Endothelial cell of umbilical vein (primary cell): ENCODE measurements around the gene H1-8. TPM values are rescaled to one million over a fixed set of nuclear protein-coding genes. Genes with fewer than 3 reads are reported as not detected.

Experiments
- BruUV-seq: library from RNA; stranded (reverse); fragments of 400-500 nt; replicated peaks from 2 replicates; lab custom pipeline; 2021; lab: Mats Ljungman, UMichigan
- CTCF ChIA-PET: fragments of 300-600, 350-600 bp; sonication (Branson Sonifier 250); formaldehyde crosslinking; loops from one replicate; lab custom pipeline; 2021; ENCODE audit warnings: antibody characterized with exemption, inconsistent platforms; lab: Charles Lee
- POLR2A ChIA-PET: fragments of 300-600, 350-600 bp; sonication (Branson Sonifier 250); formaldehyde crosslinking; loops from one replicate; lab custom pipeline; 2021; ENCODE audit warnings: antibody characterized with exemption, inconsistent platforms; lab: Charles Lee
- DNase-seq: peaks from one replicate; pipeline ENCODE4 v3.0.0-alpha.2; 2011; ENCODE audit warnings: low read depth, low spot score
- FAIRE-seq: peaks from 2 replicates; lab custom pipeline; 2011; peaks lifted over from hg19 to GRCh38; lab: Jason Lieb, UNC
- H2AFZ ChIP-seq: 2 replicates; pipeline ENCODE4 v1.6.0; 2012; ENCODE audit warnings: low read depth, low read length, control low read depth, inconsistent platforms
- H3K27ac ChIP-seq: 2 replicates; pipeline ENCODE4 v1.5.1; 2011; ENCODE audit warnings: low read depth, mild to moderate bottlenecking, control low read depth, low read length, moderate library complexity; ENCODE audit not compliant: insufficient read depth
- H3K27me3 ChIP-seq, 2 experiments: 2 replicates each; pipeline versions ENCODE4 v1.6.0 to v1.6.1; 2011; ENCODE audit warnings: low read length in 2 of 2, mixed read lengths in 1 of 2; ENCODE audit not compliant: control insufficient read depth in 2 of 2, insufficient read depth in 2 of 2
- H3K36me3 ChIP-seq, 2 experiments: 2 replicates in 1 of 2; 3 replicates in 1 of 2; pipeline ENCODE4 v1.5.1; 2011; ENCODE audit warnings: low read length in 2 of 2, mild to moderate bottlenecking in 1 of 2, moderate library complexity in 1 of 2; ENCODE audit not compliant: control insufficient read depth in 2 of 2, insufficient read depth in 2 of 2; ENCODE audit errors: extremely low read depth in 1 of 2
- H3K4me1 ChIP-seq: 3 replicates; pipeline ENCODE4 v1.5.1; 2011; ENCODE audit warnings: mild to moderate bottlenecking, low read length; ENCODE audit not compliant: control insufficient read depth, insufficient read depth; ENCODE audit errors: extremely low read depth
- H3K4me2 ChIP-seq: 2 replicates; pipeline ENCODE4 v1.6.1; 2011; ENCODE audit warnings: low read length, control low read depth, mixed read lengths; ENCODE audit not compliant: insufficient read depth
- H3K4me3 ChIP-seq, 3 experiments: fragments of 200-600 bp in 1 of 3; sonication (generic), shearing (Covaris generic) in 1 of 3; replicated peaks in 1 of 3; 2 replicates each; pipeline ENCODE4 v1.5.1; 2011 to 2016; ENCODE audit warnings: control low read depth in 3 of 3, low read length in 3 of 3, mild to moderate bottlenecking in 2 of 3, inconsistent platforms in 1 of 3, low read depth in 1 of 3, moderate library complexity in 1 of 3; ENCODE audit not compliant: insufficient read depth in 1 of 3
- H3K79me2 ChIP-seq: 2 replicates; pipeline ENCODE4 v1.6.0; 2012; ENCODE audit warnings: low read length, inconsistent platforms; ENCODE audit not compliant: control insufficient read depth, insufficient read depth
- H3K9ac ChIP-seq: replicated peaks from 2 replicates; pipeline ENCODE3; 2011; ENCODE audit warnings: low read length, control low read depth; ENCODE audit not compliant: insufficient read depth; ENCODE audit errors: extremely low read depth
- H3K9me1 ChIP-seq: replicated peaks from 3 replicates; pipeline ENCODE4 v1.6.0; 2011; ENCODE audit warnings: mild to moderate bottlenecking, low read length; ENCODE audit not compliant: control insufficient read depth, insufficient read depth; ENCODE audit errors: extremely low read depth
- H3K9me3 ChIP-seq: replicated peaks from 2 replicates; pipeline ENCODE4 v1.5.1; 2012; ENCODE audit warnings: low read length, inconsistent platforms; ENCODE audit not compliant: control insufficient read depth, insufficient read depth
- H4K20me1 ChIP-seq: replicated peaks from 2 replicates; pipeline ENCODE3; 2011; ENCODE audit warnings: mild to moderate bottlenecking, low read length; ENCODE audit not compliant: control insufficient read depth, insufficient read depth; ENCODE audit errors: extremely low read depth
- EZH2 ChIP-seq: IDR thresholded peaks from 2 replicates; pipeline ENCODE4 v1.6.1; 2012; ENCODE audit warnings: borderline replicate concordance, low read depth, mild to moderate bottlenecking, moderate library complexity, low read length, inconsistent platforms; ENCODE audit not compliant: severe bottlenecking
- FOS ChIP-seq: IDR thresholded peaks from 2 replicates; pipeline ENCODE4 v1.6.1; 2011; ENCODE audit warnings: mild to moderate bottlenecking, low read length, moderate library complexity, borderline replicate concordance; ENCODE audit not compliant: insufficient read depth
- GATA2 ChIP-seq: IDR thresholded peaks from 2 replicates; pipeline ENCODE4 v1.7.0; 2011; ENCODE audit warnings: low read depth, mild to moderate bottlenecking, moderate library complexity, mixed read lengths, low read length; ENCODE audit not compliant: insufficient read length, insufficient read depth
- JUN ChIP-seq: IDR thresholded peaks from 2 replicates; pipeline ENCODE4 v1.6.1; 2011; ENCODE audit warnings: borderline replicate concordance, low read depth; ENCODE audit not compliant: insufficient read length, insufficient read depth
- MYC ChIP-seq: IDR thresholded peaks from one replicate; pipeline ENCODE4 v1.6.1; 2011; ENCODE audit warnings: mild to moderate bottlenecking, low read depth, low read length
- POLR2A ChIP-seq: IDR thresholded peaks from 2 replicates; pipeline ENCODE4 v1.6.1; 2012; ENCODE audit warnings: low read depth, mild to moderate bottlenecking, control low read depth, low read length
- POLR2AphosphoS5 ChIP-seq: IDR thresholded peaks from 2 replicates; pipeline ENCODE4 v1.6.1; 2012; ENCODE audit warnings: low read depth, mild to moderate bottlenecking, control low read depth, low read length, moderate library complexity; ENCODE audit not compliant: insufficient read depth
- dilution Hi-C: fragments of 300-500 bp; cut with MboI; formaldehyde crosslinking; loops from one replicate; pipeline ENCODE4 v1.15.0; 2019; ENCODE audit warnings: low sequenced_read_pairs; ENCODE audit not compliant: extremely low pct_ligation_motif_present
- intact Hi-C: fragments of 100-400 bp; cut with micrococcal nuclease; formaldehyde crosslinking; loops from one replicate; pipeline ENCODE4 v1.10.0; 2022
- polyA plus RNA-seq, 4 experiments: library from polyadenylated mRNA; depleted of rRNA in 3 of 4; stranded (reverse) in 3 of 4; unstranded in 1 of 4; fragments of >200 nt; gene quantifications; 2 replicates each; pipeline versions ENCODE4 v1.2.1 to v1.2.3, GENCODE V29; 2011 to 2012; ENCODE audit warnings: missing spikeins in 1 of 4
- total RNA-seq: library from RNA; stranded (reverse); gene quantifications from 2 replicates; pipeline ENCODE4 v1.2.3, GENCODE V29; 2021
- TF ChIP-seq, protein P1 (sequence below): IDR thresholded peaks from 2 replicates; pipeline ENCODE4 v1.6.1; 2011; ENCODE audit not compliant: insufficient read depth, insufficient read length
- TF ChIP-seq, protein P2 (sequence below), 2 donors: IDR thresholded peaks; 1 replicate in 1 of 2; 2 replicates in 1 of 2; pipeline ENCODE4 v1.5.1; 2011; ENCODE audit warnings: low read length in 2 of 2, mild to moderate bottlenecking in 2 of 2, moderate library complexity in 2 of 2, control low read depth in 1 of 2, inconsistent platforms in 1 of 2, low read depth in 1 of 2; ENCODE audit not compliant: insufficient read depth in 1 of 2; ENCODE audit errors: extremely low read depth in 1 of 2

The H1-8 gene
- total and polyA plus RNA-seq, 2 donors (not counting 3 experiments of a cell fraction or from before 2014, with no cell fraction given) = not detected

DNA sequence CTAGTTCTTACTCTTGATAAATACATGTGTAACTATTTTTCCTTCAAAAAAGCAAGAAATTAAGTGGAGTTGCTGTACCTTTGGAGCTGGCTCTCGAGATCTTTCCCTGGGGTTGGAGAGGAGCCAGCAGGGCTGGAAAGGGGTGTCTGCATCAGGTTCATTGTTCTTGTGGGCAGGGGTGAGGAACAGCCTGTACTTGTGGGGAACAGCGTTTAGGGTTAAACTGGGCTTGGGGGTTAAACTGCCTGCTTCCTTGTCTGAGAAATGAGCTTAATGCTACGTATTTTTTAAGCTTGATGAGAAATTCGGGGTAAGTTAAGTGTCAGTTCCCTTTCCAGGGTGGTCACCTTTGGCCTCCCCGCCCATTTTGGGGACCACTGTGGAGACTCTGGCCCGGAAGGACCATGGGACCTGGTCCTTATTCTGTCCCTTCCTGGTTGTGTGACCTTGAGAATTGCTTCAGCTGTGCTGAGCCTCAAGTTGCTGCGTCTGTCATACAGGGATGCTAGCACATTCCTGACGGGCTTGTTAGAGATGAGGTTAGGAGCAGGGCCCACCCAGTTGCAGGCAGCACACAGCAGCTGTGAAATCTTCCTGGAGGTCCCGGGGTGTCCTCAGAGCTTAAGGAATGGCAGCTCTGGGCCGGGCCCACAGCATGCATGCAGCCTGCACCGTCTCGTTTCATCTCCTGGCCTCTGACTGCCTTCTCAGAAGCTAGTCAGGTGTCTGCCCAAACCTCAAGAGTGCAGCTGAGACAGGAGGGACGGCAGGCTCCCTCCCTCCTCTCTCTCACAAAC, 11.6 kb downstream of the H1-8 start:
- peak; percentile 57 for FAIRE-seq
- Histone ChIP-seq H3K36me3 (peaks cover 14 to 34% of the 10 kb centered on the region in 2 experiments), H3K27ac (no peak overlapping the region), H3K4me1 (peaks cover 17% of the 10 kb centered on the region), H3K27me3 (no peaks in the 10 kb centered on the region), H3K9me3 (no peaks in the 10 kb centered on the region), H3K4me3 (no peak overlapping the region), H2AFZ (no peak overlapping the region), H3K4me2 (no peak overlapping the region), H3K9me1 (no peaks in the 10 kb centered on the region), H3K79me2 (no peaks in the 10 kb centered on the region), H4K20me1 (no peaks in the 10 kb centered on the region), H3K9ac (no peak overlapping the region)
- ChIA-PET POLR2A (no interaction called here), CTCF (interaction anchor here (0.9 to 5.6 kb wide), 4 partner anchors 10 to 64 kb away, joined by 3 to 49 read pairs (median 3); no protein-coding TSS in a partner anchor)
- dilution Hi-C loops (no loop called here), intact Hi-C loops (no loop called here)
- TF ChIP-seq POLR2A = peak; percentile 32
- no peak for TF ChIP-seq JUN
- TF ChIP-seq MYC = no peak
- TF ChIP-seq GATA2 = no peak
- TF ChIP-seq, protein P1, sequence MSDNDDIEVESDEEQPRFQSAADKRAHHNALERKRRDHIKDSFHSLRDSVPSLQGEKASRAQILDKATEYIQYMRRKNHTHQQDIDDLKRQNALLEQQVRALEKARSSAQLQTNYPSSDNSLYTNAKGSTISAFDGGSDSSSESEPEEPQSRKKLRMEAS = no peak
- TF ChIP-seq EZH2 = no peak
- no peak for TF ChIP-seq FOS
- BruUV-seq = no TSS peak
- DNase-seq = peak; percentile 20

DNA sequence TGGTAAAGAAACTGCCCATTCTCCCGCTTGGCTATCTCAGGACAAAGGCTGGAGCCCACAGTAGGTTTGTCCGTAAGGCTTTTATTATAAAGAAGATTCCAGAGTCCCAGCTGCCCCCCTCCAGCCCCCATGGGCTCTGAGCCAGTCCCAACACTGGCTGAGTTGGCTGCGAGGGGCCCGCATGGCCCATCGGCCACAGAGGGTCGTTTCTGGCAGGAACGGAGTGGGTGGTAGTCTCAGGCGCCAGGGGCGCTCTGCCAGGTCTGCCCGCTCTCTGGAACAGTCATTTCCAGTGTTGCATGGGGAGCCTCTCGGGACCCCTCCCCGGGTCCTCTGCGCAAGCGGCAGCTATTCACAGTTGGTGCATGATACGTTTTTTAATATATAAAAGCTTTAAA, 12.2 kb downstream of the H1-8 start:
- dilution Hi-C loops = no loop called here
- CTCF ChIA-PET = interaction anchor here (5.6 kb wide), 1 partner anchor 65 kb away, joined by 49 read pairs; no protein-coding TSS in a partner anchor

More for the DNA sequence above, 12.2 kb downstream of the H1-8 start:
- no peaks in the 10 kb centered on the region for H3K9me3 ChIP-seq
- intact Hi-C loops = no loop called here
- H3K27ac ChIP-seq = no peak overlapping the region
- no peak overlapping the region for H3K9ac ChIP-seq
- H2AFZ ChIP-seq = no peak overlapping the region
- peaks cover 14 to 40% of the 10 kb centered on the region in 2 experiments for H3K36me3 ChIP-seq
- TF ChIP-seq, protein P2, sequence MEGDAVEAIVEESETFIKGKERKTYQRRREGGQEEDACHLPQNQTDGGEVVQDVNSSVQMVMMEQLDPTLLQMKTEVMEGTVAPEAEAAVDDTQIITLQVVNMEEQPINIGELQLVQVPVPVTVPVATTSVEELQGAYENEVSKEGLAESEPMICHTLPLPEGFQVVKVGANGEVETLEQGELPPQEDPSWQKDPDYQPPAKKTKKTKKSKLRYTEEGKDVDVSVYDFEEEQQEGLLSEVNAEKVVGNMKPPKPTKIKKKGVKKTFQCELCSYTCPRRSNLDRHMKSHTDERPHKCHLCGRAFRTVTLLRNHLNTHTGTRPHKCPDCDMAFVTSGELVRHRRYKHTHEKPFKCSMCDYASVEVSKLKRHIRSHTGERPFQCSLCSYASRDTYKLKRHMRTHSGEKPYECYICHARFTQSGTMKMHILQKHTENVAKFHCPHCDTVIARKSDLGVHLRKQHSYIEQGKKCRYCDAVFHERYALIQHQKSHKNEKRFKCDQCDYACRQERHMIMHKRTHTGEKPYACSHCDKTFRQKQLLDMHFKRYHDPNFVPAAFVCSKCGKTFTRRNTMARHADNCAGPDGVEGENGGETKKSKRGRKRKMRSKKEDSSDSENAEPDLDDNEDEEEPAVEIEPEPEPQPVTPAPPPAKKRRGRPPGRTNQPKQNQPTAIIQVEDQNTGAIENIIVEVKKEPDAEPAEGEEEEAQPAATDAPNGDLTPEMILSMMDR (IDR thresholded peaks at IDR 0.05; ENCODE audit: extremely low read depth in 1 of 2, insufficient read depth in 1 of 2, low read depth in 1 of 2, low read length in 2 of 2) = no peak
- TF ChIP-seq, protein P1 = no peak
- no peak for TF ChIP-seq EZH2
- no peak for TF ChIP-seq POLR2A
- no peak for TF ChIP-seq MYC
- TF ChIP-seq GATA2 = no peak
- TF ChIP-seq FOS = no peak
- no peak for TF ChIP-seq POLR2AphosphoS5
- no peak for TF ChIP-seq JUN
- peaks cover 20% of the 10 kb centered on the region for H3K4me1 ChIP-seq
- H3K27me3 ChIP-seq = no peaks in the 10 kb centered on the region
- H3K79me2 ChIP-seq = no peaks in the 10 kb centered on the region
- FAIRE-seq = no peak
- no peak overlapping the region for H3K4me2 ChIP-seq
- BruUV-seq = TSS peak; percentile 66
- H3K4me3 ChIP-seq = no peak overlapping the region
- POLR2A ChIA-PET = no interaction called here
- DNase-seq = no peak
- no peaks in the 10 kb centered on the region for H3K9me1 ChIP-seq
- no peaks in the 10 kb centered on the region for H4K20me1 ChIP-seq
